Fibroblast of skin of right quadriceps (primary cell): ENCODE data around the gene ACTG2.

Experiments used
- DNase-seq: peaks from one replicate; pipeline ENCODE4 v3.0.0-alpha.2; 2013

ACTG2 gene

GRCh38 chr2:73915437-73915993 is 22.7 kb downstream of the ACTG2 start:
- no peak for DNase-seq

DNA sequence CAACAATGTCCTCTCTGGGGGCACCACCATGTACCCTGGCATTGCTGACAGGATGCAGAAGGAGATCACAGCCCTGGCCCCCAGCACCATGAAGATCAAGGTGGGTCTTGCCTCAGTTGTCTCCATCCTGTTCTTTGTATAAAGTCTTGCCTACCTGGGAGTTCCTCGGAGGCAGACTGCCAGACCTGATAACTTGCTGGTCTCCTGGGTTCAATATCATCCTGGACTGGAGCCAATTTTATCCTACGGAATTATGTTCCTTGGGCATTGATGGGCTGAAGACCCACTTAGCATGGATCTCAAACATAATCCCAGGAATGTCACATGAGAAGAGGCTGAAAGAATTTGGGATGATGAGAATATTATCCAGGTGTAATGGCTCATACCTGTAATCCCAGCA is 23.9 kb downstream of the ACTG2 start:
- DNase-seq: no peak

DNA sequence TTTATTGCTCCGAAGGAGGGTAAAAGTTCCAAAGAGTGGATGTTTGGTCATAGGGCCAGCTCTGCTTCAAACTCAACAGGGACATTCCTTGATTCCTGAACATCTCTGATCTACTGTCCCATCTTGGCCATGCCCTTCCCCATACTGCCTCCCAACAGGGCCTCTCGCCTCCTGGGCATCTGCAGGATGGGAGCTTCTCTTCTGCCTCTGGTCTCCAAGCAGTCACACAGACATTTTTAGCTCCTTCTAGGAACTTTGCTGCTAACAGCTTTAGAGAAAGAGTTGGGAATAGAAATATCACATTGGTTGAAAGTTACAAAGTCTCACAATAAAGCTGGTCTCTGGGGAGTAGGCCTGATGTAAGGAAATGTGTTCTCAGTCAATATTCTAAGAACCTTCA is 24.5 kb downstream of the ACTG2 start:
- no peak for DNase-seq

GRCh38 chr2:73917696-73918207 is 24.9 kb downstream of the ACTG2 start:
- no peak for DNase-seq

DNA sequence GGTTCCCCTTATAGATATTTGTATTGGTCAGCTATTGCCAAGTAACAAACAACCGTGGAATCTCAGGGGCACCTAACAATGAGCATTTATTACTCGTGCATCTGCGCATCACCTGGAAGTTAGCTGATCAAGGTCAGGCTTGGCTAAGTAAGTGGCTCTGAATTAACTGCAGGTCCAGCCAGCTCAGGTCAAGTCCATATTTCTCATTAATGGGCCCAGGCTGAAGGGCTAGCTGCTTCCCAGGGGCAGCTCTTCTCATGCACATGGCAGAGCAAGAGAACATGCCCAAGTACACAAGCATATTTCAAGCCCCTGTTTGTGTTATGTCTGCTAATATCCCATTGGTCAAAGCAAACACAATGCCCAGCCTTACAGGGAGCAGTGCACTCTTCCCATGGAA is 26.0 kb downstream of the ACTG2 start:
- no peak for DNase-seq

DNA sequence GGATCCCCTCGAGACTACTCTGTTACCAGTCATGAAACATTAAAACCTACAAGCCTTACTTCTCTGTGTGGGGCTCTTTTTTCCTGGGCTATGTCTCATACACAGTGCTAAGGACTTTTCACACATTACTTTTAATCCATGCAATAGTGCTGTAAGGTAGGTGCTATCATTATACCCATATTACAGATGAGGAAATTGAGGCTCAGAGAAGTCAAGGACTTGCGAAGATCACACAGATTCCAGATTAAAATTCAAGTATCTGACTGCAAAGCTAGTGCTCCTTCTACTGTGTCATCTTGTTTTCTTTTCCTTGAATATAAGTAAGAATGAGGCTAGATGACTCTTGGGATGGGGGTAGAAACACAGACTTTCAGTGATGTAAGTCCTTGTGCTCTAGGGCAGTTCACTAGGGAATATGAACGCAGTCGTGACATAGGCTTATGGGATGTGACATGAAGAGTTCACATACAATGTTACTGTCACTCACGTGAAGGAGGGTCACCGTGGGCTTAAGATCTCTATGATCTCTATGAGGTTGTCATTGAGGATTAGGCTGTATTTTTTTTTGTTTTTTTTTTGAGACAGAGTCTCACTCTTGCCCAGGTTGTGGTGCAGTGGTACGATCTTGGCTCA is 26.9 kb downstream of the ACTG2 start:
- no peak for DNase-seq

DNA sequence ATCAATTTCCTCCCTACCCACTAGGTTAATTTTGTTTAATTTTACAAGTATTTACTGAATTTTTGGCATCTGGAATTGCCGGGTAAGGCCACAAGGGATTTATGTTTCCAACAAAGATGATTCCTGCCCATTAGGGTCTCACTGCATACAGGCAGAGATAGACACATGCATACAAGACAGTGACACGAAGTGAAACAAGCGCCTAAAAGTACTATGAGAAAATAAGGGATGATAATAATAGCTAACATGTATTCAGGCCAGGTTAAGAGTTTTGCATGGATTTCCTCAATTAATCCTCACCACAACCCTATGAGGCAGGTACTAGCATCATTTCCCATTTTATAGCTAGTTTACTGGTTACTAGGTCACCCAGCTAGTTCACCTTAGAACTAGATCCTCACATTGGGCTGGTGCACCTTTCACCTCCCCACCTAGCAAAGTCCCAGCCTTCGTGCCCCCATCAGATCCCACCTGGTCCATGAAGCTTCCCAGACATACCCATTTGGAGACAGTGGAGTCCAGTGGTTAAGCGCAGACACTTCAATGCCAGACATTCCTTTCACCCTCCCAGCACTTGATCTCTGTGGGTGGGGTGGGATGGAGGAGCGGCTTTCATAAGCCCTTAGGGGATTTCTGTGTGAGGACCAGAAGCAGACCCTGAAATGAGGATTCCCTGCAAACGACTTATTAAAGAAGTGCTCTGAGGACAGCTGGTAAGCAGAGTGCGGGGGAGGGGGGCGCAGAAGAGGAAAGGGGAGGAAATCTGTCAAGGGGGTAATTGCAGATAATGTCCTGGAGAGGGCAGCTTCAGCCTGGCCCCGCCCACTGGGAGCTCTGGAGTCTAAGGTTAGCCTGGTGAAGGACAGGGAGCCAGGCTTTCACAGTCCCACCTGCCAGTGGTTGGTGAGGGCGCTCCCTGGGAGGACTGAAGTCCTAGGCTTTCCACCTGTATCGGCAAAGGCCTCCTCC is 28.1 kb downstream of the ACTG2 start:
- peak; percentile 21 for DNase-seq

DNA sequence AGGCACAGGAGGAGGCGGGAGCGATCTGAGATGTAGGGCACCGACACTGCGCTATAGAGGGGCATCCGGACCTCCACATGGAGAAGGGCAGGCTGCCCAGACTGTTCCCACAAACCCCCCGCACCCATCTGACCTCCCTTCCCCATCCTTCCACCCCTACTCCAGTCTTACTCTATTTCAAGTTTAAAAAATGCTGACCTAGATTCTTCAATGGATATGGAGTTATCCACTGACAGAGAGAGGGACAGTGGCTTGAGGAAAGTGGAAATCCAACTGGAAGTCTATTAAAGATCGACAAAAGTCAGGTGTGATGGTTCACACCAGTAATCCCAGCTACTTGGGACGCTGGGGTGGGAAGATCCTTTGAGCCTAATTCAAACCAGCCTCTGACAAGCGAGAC is 28.8 kb downstream of the ACTG2 start:
- DNase-seq: no peak

DNA sequence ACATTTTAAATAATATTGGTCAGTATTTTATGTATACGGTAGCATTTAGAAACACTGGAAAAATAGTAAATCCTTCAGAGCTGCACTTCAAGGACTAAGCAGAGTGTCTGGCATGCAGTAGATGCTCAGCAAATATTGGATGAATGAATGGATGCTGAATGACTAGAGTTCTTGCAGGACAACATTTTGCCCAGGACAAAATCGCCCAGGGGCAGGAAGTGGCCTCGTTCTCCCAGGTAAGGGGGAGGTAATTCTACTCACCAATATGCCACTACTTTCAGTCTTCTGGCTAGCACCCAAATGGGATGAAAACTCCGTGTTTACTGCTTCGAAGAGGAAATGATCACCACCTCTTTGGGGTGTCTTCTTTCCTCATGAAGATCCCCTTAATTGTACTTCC is 29.9 kb downstream of the ACTG2 start:
- DNase-seq: no peak

GRCh38 chr2:73925033-73925704 is 32.4 kb downstream of the ACTG2 start:
- no peak for DNase-seq

GRCh38 chr2:73925853-73926492 is 33.2 kb downstream of the ACTG2 start:
- no peak for DNase-seq

DNA sequence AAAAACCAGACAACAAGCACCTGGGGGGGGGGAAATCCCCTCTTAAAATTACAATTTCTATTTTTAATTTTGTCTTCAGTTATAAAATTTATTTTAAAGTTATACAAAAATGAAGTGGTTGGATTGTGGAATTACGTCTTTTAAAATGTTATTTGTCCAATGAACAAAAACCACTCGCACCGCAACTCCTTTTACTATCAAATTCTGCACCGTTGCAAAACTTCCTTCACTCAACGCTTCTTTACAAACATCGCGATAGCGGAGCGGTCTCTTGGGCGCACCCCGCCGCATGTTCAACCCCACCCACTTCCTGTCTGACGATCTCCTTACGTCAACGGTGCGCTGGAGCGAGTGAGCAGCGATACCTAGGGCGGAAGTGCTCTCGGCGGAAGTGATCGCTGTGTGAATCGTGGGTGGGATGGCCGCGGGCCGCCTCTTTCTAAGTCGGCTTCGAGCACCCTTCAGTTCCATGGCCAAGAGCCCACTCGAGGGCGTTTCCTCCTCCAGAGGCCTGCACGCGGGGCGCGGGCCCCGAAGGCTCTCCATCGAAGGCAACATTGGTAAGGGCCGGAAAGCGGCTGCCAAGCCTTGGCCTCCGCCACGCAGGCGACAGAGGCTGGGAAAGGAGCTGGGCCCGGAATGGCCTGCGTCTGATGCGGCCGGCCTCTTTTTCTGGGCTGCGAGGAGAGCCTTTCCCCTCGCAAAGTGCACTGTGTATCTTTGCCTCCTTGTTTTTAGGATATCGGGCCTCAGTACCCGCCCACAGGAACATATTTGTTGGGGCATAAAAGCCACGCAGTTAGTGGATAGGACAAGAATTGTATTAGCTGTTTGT is 33.9 kb downstream of the ACTG2 start, which contains the start of gene DGUOK:
DGUOK (plus strand) TSS at position 388 of the 835 bp plus-strand sequence; CDS start at position 419, 31 bp downstream.
- DNase-seq: peak; percentile 99

GRCh38 chr2:73927344-73927743 is 34.5 kb downstream of the ACTG2 start:
- no peak for DNase-seq

GRCh38 chr2:73928963-73929347 is 36.1 kb downstream of the ACTG2 start:
- DNase-seq: no peak

GRCh38 chr2:73930386-73930785 is 37.6 kb downstream of the ACTG2 start:
- DNase-seq: no peak

DNA sequence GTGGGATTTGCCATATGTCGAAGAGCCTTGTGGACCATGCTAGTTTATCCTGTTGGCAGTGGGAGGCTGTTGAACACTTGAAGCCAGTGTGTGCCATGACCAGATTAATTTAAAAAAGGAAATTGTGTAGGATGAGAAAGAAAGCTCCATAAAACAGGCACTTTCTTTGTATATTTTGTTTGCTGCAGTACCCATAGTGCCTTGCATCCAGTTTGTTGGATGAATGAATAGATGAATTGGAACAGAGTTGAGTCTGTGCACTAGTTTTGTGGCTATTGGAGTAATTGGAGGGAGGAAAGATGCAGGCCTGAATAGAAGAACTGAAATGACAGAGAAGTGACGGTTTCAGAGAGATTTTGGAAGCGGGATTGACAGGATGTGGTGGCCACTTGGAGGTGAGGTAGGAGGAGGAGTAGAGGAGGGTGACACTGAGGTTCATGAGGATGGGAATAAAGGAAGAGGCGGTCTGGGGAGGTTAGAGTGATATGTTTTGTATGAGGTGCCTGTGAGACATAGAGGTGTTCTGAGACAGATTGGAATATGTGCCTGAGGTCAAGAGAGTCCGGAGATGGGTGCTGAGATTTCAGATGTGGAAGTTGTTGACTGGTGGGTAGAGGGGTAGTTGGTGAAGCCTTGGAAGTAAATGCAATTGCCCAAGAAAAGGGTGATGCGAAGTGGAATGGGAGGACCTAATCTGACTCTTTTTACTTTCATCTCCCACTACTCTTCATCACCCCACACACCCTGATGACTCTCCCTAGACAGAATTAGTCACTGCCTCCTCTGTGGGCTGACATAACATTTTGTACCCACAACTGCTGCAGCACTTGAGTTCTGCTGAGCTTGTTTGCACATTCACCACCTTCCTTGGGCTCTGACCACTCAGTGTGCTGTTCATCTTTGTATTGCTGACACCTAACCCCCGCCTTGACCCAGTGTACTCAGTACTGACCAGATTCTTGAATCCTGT is 39.0 kb downstream of the ACTG2 start:
- DNase-seq: peak; percentile 39

DNA sequence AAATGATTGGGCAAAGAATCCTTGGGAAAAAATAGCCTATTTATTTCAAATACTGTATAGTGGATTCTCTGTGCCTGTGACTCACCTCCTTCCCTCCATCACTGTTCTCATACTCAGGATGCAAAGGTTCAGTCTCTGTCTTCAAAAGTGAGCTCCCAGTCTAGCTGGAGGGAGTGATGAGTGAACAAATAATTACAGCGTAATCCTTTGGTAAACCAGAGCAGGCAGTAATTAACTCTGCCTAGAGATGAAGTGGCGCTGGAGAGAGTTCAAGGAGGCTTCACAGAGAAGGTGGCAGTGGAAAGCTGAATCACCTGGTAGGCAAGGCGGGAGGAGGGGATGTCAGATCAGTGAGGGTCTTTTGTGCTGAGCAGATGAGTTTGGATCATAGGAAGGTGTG is 40.4 kb downstream of the ACTG2 start:
- DNase-seq: peak; percentile 12

- DNase-seq: no peak
Measured at GRCh38 chr2:73935641-73936040, 42.8 kb downstream of the ACTG2 start.

DNA sequence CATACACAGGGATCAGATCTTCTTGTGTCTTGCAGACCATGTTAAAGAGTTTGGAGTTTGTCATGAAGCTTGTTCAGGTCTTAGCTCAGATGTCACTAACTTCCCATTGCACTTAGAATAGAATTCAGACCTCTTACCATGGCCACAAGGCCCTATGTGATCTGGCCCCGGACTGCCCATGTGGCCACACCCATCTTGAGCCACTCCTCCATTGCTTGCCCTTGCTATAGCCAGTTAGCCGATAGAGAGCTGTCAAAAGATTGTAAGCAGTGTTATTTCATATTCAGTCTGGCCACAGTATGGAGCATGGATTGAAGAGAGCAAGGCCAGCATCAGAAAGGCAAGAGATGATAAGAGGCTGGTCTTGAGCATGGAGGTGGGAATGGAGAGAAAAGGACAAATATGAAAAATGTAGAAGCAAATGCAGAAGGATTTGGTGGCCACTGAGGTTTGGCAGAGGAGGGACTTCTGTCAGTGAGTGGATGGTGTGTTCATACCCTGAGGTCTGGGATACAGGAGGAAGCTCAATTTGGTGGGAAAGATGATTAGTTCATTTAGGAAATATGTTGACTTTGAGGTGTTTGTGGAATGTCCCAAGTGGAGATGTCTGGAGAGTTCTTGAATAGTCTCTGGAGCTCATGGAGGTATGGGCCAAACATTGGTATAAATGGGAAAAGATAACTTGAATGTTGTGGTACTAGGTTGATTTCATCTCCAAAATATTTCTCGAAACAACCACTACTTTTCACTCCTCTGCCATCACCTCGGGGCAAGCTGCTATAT is 44.5 kb downstream of the ACTG2 start:
- DNase-seq: peak; percentile 12
